NCI-H748 treated with DMSO at 0.1 percent for 48 hours (cell line): Measurements from ENCODE around the gene ADD1.
"Not testable (repeated sequence)": the region's sequence is repeated elsewhere in the genome, so short reads cannot be mapped to it uniquely, and the experiment has no call there.

Experiments used
- DNase-seq: peaks from one replicate; lab custom pipeline; 2025; lab: John Stamatoyannopoulos, UW

ADD1 gene

DNA sequence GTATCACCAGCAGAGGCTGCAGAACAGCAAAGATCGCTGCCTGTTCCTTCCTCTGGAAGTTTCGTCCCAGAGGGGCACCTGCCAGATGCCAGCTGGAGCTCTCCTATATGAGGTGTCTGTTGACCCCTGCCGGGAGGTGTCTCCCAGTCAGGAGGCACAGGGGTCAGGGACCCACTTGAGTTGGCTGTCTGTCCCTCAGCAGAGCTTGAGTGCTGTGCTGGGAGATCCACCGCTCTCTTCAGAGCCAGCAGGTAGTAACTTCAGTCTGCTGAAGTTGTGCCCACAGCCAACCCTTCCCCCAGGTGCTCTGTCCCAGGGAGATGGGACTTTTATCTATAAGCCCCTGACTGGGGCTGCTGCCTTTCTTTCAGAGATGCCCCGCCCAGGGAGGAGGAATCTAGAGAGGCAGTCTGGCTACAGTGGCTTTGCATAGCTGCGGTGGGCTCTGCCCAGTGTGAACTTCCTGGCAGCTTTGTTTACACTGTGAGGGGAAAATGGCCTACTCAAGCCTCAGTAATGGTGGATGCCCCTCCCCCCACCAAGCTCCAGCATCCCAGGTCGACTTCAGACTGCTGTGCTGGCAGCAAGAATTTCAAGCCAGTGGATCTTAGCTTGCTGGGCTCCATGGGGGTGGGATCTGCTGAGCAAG is 78.9 kb downstream of the ADD1 start:
- not testable (repeated sequence) for DNase-seq

DNA sequence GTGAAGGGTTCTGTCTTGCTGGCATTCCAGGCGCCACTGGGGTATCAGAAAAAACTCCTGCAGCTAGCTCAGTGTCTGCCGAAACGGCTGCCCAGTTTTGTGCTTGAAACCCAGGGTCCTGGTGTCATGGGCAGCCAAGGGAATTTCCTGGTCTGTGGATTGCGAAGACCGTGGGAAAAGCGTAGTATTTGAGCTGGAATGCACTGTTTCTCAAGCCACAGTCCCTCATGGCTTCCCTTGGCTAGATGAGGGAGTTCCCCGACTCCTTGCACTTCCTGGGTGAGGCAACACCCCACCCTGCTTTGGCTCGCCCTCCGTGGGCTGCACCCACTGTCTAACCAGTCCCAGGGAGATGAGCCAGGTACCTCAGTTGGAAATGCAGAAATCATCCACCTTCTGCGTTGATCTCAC is 79.5 kb downstream of the ADD1 start:
- DNase-seq = no peak

DNA sequence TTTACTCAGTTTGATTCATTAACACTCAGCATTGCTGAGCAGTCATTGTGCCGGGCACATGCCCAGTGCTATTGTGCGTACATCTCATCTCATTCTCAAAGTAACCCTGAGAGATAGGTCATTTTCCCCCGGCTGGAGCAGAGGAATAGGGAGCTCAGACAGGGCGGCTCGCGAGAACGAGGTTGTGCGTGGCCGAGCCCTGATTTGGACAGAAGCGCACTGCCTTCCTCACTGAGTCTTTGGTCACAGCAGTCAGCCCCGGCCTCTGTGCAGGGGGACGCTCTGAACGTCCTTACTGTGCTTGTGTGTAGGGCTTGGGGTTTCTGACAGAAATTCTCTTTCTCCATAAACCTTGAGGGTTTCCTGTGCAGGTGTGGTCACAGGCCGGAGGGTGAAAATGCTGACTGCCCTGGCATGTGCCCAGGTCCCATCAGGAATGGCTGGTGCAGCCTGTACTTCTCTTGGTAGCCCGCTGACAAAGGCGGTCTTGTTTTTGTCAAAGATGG is 80.1 kb downstream of the ADD1 start:
- no peak for DNase-seq

DNA sequence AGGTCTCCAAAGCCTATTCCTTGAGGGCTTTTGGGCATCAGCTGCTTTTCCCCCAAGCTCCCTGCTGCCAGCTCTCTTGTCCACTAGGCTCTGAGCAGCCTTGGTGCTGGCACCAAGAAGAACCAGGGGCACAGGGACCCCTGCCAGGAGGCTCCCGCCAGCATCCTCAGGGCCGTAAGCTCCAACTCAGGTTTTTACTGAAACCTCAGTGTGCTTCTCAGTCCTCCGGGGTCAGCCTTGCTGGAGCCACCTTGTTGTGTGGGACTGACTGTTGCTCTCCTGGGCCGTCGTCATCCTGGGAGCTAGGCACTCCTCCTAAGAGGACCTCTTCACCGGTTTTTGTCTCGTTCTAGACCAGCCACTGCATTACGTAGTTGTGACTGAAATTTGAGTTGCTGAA is 80.6 kb downstream of the ADD1 start:
- DNase-seq = no peak

DNA sequence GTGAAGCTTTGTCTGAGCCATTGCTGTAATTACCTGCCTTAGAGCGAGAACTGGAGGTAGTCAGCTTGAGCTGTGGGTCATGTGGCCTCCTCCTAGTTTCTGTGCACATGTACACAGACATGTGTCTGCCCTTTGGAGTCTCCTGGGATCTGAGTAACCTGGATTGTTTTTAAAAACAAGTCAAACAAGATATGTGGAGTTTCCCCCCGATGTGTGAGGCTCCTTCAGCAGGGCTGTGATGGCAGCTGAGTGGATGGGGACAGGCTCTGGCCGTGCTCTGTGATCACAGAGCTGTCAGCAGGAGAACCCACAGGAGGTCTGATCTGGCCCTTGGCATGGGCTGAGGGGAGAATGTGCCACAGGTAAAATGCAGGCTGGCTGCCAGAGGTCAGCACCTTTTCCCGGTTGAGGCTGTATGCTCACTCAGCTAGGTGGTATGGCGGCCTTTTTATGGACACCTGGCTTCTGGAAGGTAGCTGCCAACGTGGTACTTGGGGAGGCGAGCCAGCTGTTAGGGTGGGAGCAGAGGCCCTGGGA is 81.2 kb downstream of the ADD1 start:
- DNase-seq = no peak

DNA sequence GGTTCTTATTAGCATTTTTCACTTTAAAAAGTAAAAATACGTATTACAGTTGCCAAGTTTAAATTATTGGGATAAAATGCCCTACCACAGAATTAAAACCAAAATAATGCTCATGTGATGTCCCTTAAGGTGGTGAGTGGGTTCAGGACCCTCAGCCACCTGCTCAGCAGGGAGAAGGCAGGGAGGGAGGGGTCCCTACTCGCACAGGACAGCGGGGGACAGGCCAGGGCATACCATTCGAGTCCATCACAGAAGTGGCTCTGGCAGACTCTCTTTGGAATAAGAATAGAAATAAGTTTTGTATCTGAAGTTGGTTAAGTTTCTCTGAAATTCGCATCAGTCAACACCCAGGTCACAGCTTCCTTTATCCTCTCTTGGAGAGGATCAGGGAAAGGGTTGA is 81.9 kb downstream of the ADD1 start:
- DNase-seq = no peak

DNA sequence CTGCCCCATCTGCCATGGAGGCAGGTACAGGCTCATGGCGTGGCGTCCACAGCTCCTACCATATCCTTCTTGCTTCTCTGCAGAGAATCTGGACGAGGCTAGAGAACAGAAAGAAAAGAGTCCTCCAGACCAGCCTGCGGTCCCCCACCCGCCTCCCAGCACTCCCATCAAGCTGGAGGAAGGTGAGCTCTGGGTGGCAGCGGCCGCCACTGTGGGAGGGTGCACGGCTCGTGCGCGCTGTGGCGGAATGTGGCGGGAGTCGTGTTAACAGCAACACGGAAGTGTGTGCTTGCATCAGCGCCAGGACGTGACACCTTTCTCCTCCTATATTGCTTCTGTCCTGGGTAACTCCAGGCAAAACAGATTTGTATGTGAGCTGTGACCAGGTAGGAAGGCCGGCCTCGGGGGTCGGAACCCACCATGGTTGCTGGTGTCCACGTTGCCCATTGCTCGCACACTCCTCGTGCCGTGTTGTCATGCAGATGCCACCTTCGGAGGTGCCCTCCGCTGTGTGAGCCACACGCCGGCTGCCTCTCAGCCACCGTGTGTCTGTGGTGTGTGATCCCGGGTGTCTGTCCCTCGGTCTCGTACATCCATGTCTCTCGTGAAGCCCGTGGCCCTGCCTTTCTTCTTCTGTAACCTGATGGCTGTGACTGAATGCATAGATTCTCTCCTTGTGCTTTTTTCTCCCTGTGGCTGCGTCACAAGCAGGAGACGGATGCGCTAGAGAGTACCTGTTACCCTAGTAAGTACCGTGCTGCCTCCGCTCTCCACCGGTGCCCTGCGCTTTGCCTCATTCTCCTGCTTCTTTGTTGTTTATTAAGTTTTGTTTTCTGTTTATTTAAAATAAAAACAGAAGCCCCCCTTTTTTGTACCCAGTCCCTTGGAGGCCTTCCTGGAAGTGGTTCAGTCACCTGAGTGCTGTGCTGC is 82.6 kb downstream of the ADD1 start:
- DNase-seq = no peak

DNA sequence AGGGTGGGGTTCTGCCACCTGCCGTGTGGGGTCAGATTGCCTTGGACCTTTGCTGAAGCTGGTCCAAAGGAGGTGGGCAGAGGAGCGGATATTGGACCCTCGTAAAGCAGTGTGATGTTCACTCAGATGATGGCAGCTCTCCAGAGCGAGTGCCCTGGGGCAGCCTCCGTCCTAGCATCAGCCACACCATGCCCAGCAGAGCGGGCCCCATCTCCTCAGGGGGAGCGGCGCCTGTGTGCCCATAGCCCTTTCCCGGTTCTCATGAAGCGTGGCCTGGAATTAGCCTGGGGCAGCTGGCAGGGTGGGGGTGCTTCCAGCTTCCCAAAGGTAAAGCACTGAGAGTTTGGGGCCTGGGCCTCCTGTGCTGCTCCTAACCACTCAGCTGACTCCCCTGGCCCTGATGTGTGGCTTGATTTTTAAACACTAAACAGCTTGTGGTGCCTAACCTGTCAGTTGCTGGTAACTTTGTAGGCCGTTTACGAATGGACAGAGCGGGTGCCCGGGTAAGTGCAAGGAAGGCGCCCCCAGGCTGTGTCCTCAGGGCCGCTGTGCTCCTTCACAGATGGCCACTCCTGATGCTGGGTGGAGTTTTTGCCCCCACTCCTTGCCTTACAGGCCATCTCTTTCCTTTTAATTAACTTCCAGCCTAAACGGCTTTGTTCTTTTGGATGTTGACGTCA is 83.5 kb downstream of the ADD1 start:
- no peak for DNase-seq

DNA sequence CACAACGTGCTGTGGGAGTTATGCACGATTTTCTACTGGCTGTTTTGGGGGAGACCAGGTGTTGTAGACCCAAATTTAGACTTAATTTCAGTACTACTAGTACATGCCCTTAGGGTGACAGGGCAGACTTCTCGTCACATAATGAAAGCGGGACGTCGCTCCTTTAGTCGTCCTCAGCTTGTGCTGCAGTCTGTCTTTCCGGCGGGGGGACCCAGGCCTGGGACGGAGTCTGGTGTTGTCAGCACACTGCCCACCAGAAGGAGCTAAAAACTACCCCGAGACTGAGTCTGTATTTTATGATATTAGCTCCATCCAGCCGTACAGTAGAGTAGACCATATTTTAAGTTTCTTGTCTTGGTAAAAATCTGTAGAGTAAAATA is 84.0 kb downstream of the ADD1 start:
- no peak for DNase-seq

DNA sequence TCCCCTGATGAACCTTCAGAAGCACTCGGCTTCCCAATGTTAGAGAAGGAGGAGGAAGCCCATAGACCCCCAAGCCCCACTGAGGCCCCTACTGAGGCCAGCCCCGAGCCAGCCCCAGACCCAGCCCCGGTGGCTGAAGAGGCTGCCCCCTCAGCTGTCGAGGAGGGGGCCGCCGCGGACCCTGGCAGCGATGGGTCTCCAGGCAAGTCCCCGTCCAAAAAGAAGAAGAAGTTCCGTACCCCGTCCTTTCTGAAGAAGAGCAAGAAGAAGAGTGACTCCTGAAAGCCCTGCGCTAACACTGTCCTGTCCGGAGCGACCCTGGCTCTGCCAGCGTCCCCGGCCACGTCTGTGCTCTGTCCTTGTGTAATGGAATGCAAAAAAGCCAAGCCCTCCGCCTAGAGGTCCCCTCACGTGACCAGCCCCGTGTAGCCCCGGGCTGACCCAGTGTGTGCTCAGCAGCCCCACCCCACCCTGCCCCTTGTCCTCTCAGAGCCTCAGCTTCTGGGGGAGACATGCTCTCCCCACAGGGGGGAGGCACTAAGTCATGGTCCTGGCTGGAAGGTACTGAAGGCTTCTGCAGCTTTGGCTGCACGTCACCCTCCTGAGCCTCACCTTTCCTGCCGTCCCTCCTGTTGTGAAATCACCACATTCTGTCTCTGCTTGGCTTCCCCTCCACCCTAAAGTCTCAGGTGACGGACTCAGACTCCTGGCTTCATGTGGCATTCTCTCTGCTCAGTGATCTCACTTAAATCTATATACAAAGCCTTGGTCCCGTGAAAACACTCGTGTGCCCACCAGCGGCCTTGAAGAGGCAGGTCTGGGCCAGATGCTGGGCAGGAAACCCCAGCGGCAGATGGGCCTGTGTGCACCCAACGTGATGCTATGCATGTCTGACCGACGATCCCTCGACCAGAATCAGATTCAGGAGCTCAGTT is 84.9 kb downstream of the ADD1 start:
- no peak for DNase-seq

DNA sequence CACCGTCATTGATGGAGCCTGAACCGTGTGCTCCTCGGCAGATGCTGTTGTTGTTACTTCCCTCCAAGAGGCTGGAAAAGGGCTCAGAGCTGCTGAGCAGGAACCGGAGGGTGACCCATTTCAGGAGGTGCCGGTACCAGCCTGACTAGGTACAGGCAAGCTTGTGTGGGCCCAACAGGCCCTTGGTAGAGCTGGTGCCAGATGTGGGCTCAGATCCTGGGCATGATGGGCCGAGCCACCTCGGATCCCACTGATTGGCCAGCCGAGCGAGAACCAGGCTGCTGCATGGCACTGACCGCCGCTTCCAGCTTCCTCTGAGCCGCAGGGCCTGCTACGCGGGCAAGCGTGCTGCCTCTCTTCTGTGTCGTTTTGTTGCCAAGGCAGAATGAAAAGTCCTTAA is 85.8 kb downstream of the ADD1 start:
- no peak for DNase-seq

DNA sequence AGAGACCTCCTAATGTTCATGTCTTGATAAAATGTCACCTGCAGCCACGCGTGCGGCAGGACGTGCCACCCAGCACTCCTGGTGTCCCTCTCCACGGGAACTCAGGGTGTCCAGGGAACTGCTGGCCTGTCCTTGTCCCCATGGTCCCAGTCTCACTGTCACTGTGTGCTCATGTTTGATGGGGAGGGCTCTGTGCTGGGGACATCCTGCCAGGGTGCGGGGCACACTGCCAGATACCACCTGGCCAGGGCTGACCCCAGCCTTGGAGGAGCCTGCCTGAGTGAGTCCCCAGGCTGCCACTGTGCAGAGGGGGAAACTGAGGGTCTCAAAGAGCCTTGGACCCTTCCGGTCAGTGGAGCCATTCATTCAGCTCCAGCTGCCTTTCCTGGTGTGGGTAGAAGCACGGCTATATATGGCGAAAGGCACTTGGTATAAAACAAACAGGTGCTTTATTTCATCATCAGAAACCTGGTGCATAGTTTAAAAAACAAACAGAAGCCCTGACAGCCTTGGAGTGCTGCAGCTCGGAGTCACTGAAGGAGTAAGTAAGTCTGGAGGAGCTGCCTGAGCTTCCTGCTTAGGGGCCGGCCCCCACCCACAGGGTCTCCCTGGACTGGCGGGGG is 86.6 kb downstream of the ADD1 start:
- no peak for DNase-seq

DNA sequence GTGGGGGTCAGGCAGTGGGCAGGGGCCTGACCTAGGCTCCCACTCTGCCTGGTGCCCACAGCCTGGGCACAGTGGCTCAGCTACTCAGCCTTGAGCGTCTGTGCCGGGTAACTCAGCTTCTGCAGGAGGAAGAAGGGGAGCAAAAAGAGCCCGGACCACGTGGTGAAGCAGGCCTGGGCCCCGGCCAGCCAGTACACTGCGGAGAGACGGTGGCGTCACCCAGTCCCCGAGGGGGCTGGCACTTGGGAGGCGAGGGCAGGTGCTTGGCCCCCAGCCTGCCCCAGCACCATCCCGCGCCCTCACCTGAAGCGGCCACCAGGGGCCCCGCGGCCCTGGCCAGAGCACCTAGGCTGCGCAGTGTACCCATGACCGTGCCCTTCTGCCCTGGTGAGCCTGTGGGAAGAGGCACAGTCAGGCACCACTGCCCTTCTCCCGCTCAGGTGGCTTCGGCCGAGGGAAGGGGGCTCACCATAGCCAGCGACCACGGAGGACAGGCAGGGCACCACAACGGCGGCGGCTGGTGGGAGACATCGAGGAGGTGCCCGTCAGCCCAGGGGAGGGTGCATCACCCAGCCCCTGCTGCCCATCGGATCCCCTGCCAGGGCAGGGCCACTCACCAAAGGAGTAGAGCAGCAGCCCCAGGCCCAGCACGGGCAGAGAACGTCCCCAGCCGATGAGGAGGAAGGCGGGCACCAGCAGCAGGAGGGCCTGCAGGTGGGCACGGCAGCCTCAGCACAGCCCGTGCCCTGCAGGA is 87.3 kb downstream of the ADD1 start:
- no peak for DNase-seq

DNA sequence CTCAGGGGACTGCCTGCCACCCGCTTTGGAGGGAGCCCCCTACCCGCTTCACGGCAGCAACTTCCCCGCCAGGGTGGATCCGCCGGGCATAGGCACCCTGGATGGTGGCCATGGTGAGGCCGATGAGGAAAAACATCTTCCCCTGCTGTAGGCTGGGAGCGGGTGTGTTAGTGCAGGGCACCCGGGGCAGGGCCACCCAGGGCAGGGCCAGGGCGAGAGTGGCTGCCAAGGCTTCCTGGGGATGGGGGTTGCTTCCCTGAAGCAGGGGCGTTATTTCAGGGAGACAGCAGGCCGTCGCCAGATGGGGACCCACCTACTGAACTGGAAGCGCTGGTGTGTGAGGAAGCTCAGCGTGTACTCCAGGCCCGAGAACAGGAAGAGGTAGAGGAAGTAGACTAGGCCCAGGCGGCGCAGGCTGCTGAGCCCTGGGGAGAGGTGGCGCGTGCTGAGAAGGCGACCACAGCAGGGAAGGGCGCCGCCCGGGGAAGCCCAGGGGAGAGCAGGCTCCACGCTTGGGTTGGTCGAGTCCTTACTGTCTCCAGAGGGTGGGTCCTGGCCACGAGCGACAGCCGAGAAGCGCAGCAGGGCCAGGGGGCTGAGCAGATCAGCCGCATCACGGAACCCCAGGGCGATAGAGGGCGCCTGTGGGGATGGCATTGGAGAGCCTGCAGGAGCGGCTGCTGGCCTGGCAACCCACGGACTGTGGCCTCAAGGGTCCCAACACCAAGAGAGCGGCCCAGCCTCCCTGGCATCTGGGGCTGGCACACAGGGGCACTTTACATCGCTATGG is 88.1 kb downstream of the ADD1 start:
- DNase-seq = no peak

DNA sequence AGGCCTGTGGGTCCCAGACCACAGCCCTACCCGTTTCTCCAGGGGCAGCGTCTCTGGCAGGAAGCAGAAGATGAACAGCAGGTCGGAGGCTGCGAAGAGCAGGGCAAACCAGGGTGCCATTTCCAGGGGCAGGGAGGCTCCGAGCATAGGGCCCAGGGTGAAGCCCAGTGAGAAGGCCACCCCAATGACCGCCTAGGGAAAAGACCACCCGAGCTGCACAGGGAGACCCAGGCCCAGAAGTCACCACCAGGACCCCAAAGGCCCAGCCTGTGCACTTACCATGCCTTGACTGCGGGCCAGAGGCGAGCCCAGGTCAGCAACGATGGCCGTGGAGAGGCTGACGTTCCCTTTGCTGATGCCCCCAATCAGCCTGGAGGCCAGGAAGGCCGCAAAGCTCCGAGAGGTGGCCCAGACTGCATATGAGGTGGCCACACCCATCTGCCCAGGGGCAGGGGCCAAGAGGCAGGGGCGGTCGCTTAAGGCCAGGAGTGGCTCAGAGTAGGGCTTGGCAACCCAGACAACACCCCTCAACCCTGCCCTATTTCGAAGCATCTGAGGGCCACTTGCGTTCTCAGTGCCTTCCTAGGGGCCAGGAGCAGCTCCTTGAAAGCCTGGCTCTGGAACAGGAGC is 88.8 kb downstream of the ADD1 start:
- no peak for DNase-seq

DNA sequence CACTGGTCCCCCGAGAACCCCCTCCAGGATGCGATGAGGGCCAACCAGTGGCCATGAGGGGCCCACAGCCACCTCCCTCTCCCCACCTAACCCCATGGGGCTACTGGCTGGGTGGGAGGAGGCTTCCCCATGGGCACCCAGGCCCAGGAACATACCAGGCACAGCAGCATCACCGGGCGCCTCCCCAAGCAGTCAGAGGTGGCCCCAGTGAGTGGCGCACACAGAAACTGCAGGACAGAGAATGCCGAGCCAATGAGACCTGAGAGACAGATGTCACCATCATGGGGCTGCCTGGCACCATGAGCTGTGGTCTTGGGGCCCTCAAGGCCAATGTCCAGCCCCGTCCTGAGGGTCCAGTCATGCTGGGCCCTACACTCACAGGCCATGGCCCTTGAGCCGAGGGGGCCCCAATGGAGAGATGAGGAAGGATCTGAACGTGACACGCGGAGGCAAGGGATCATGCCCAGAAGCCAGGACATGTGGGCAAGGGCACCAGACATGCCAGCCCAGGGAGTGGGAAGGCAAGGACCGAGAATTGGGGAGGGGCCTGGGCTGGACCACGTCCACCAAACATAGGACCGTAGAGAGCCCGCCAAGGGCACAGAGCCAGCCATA is 89.4 kb downstream of the ADD1 start:
- no peak for DNase-seq

DNA sequence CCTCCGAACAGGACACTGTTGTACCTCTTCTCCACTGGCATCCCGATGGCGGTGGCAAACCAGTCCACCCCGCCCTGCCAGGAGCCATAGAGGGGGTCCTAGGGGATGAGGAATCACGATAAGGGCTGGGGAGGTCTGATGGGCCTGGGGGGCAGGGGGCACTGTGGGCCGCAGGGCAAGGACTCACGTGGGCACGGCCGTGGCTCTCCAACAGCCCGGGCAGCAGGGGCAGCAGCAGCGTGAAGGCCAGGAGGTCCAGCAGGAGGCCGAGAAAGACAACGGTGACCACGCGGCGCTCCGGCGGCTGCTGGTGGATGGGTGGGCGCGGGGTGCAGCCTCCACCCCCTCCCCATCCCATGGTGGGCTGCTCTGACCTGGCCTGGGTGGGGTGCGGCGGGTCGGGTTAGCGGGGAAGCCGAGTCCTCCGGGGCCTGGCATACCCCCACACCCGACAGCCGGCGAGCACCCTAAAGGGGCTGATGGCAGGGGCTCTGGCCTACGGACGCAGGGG is 90.0 kb downstream of the ADD1 start:
- no peak for DNase-seq
